OCI-LY1 (cell line): ENCODE results near the gene SMYD3.

Experiments
- H2AFZ ChIP-seq: fragments of 200-600 bp; sonication (generic), shearing (Covaris generic); 2 replicates; pipeline ENCODE4 v1.6.0; 2014; ENCODE audit warnings: antibody characterized with exemption, mild to moderate bottlenecking, low read length
- H3F3A ChIP-seq: fragments of 200-600 bp; sonication (generic), shearing (Covaris generic); 2 replicates; pipeline ENCODE4 v1.6.0; 2014; ENCODE audit warnings: mild to moderate bottlenecking, antibody characterized with exemption, low read length, moderate library complexity; ENCODE audit not compliant: insufficient read depth
- H3K27ac ChIP-seq: fragments of 200-600 bp; sonication (generic); 2 replicates; pipeline ENCODE4 v1.5.1; 2014; ENCODE audit warnings: low read length, mixed run types, mild to moderate bottlenecking, low read depth; ENCODE audit not compliant: poor library complexity, severe bottlenecking
- H3K27me3 ChIP-seq: fragments of 200-600 bp; sonication (generic); 2 replicates; pipeline ENCODE4 v1.6.0; 2014; ENCODE audit warnings: antibody characterized with exemption, mild to moderate bottlenecking, low read length, moderate library complexity; ENCODE audit not compliant: insufficient read depth
- H3K36me3 ChIP-seq: fragments of 200-600 bp; sonication (generic); 2 replicates; pipeline ENCODE4 v1.6.1; 2014; ENCODE audit warnings: mild to moderate bottlenecking, antibody characterized with exemption, low read length, moderate library complexity, mixed read lengths; ENCODE audit not compliant: insufficient read depth
- H3K4me1 ChIP-seq: fragments of 200-600 bp; sonication (generic); 2 replicates; pipeline ENCODE4 v1.5.1; 2014; ENCODE audit warnings: mild to moderate bottlenecking, low read length, moderate library complexity; ENCODE audit not compliant: insufficient read depth, severe bottlenecking
- H3K4me2 ChIP-seq: fragments of 200-600 bp; sonication (generic), shearing (Covaris generic); 2 replicates; pipeline ENCODE4 v1.6.1; 2014; ENCODE audit warnings: low read length
- H3K4me3 ChIP-seq: fragments of 200-600 bp; sonication (generic); 2 replicates; pipeline ENCODE4 v1.5.1; 2014; ENCODE audit warnings: low read length, low read depth, mild to moderate bottlenecking, mixed read lengths; ENCODE audit not compliant: poor library complexity, severe bottlenecking
- H3K79me2 ChIP-seq: fragments of 200-600 bp; shearing (Covaris generic); 2 replicates; pipeline ENCODE4 v1.6.1; 2016; ENCODE audit warnings: mixed run types, low read length, mixed read lengths; ENCODE audit not compliant: insufficient read depth
- H3K9ac ChIP-seq: fragments of 200-600 bp; sonication (generic), shearing (Covaris generic); 2 replicates; pipeline ENCODE4 v1.6.1; 2014; ENCODE audit warnings: mild to moderate bottlenecking, low read length, mixed read lengths
- H3K9me2 ChIP-seq: fragments of 200-600 bp; sonication (generic), shearing (Covaris generic); 2 replicates; pipeline ENCODE4 v1.6.1; 2014; ENCODE audit warnings: low read depth, mild to moderate bottlenecking, low read length, mixed read lengths
- H3K9me3 ChIP-seq: fragments of 200-600 bp; shearing (Covaris generic); 2 replicates; pipeline ENCODE4 v1.6.1; 2014; ENCODE audit warnings: low read length, mixed read lengths
- H4K20me1 ChIP-seq: fragments of 200-600 bp; sonication (generic), shearing (Covaris generic); 2 replicates; pipeline ENCODE4 v1.6.0; 2016; ENCODE audit warnings: mild to moderate bottlenecking, low read length; ENCODE audit not compliant: insufficient read depth
- EZH2 ChIP-seq: fragments of 200-600 bp; sonication (generic), shearing (Covaris generic); IDR thresholded peaks from 2 replicates; pipeline ENCODE4 v1.8.0; 2017; ENCODE audit warnings: borderline replicate concordance, mixed run types, mild to moderate bottlenecking, antibody characterized with exemption, low read length, moderate library complexity, mixed read lengths
- TF ChIP-seq, protein P1 (sequence below): fragments of 200-600 bp; sonication (generic), shearing (Covaris generic); IDR thresholded peaks from 2 replicates; pipeline ENCODE4 v1.5.1; 2017; ENCODE audit warnings: mild to moderate bottlenecking, antibody characterized with exemption, low read length, moderate library complexity, mixed read lengths

The SMYD3 gene

DNA sequence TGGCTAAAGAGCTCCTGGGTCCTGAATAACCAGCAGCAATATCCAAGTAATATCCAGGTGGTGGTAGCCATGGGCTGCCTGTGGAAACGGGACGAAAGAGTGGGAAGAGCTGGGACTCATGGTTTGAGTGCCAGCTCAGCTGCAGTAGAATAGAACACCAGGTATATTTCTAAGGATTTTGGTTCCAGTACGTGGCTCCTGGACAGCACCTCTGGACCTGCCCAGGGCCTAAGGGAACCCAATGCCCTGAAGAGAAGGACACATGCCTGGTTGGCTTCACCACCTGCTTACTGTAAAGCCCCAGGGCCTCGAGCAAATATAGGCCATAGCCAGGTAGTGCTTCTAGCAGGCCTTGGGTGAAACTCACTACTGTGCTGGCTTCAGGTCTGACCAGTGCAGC is 785.6 kb downstream of the SMYD3 start:
- no peaks in the 10 kb centered on the region for H4K20me1 ChIP-seq
- no peak overlapping the region for H3K27ac ChIP-seq
- no peak overlapping the region for H3K4me3 ChIP-seq
- no peaks in the 10 kb centered on the region for H3K9me3 ChIP-seq
- no peaks in the 10 kb centered on the region for H3K4me1 ChIP-seq
- H3K36me3 ChIP-seq = no peaks in the 10 kb centered on the region
- H3K9ac ChIP-seq = no peak overlapping the region
- TF ChIP-seq, protein P1, sequence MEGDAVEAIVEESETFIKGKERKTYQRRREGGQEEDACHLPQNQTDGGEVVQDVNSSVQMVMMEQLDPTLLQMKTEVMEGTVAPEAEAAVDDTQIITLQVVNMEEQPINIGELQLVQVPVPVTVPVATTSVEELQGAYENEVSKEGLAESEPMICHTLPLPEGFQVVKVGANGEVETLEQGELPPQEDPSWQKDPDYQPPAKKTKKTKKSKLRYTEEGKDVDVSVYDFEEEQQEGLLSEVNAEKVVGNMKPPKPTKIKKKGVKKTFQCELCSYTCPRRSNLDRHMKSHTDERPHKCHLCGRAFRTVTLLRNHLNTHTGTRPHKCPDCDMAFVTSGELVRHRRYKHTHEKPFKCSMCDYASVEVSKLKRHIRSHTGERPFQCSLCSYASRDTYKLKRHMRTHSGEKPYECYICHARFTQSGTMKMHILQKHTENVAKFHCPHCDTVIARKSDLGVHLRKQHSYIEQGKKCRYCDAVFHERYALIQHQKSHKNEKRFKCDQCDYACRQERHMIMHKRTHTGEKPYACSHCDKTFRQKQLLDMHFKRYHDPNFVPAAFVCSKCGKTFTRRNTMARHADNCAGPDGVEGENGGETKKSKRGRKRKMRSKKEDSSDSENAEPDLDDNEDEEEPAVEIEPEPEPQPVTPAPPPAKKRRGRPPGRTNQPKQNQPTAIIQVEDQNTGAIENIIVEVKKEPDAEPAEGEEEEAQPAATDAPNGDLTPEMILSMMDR = no peak
- no peak for TF ChIP-seq EZH2
- no peaks in the 10 kb centered on the region for H3K79me2 ChIP-seq
- no peak overlapping the region for H2AFZ ChIP-seq
- H3K9me2 ChIP-seq = no peaks in the 10 kb centered on the region
- H3K27me3 ChIP-seq = no peaks in the 10 kb centered on the region
- H3K4me2 ChIP-seq = no peak overlapping the region
- no peaks in the 10 kb centered on the region for H3F3A ChIP-seq

DNA sequence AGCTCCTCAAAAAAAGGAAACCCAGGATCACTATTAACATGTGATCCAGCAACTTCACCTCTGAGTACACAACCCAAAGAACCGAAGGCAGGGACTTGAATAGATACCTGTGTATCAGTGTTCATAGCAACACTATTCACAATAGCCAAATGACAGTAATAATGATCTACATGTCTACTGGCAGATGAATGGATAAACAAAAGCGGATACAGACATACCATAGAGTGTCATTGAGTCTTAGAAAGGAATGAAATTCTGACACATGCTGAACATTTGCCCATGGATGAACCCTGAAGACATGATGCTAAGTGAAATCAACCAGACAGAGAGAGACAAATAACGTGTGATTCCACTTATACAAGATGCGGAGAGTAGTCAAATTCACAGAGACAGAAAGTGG is 788.1 kb downstream of the SMYD3 start:
- Histone ChIP-seq H3K9me2 (no peaks in the 10 kb centered on the region), H3K27me3 (no peaks in the 10 kb centered on the region), H3K27ac (no peak overlapping the region), H3K9me3 (no peaks in the 10 kb centered on the region), H3K79me2 (no peaks in the 10 kb centered on the region), H3K9ac (no peak overlapping the region), H3K36me3 (no peaks in the 10 kb centered on the region), H3K4me3 (no peak overlapping the region), H3K4me2 (no peak overlapping the region), H3K4me1 (no peaks in the 10 kb centered on the region), H3F3A (no peaks in the 10 kb centered on the region), H4K20me1 (no peaks in the 10 kb centered on the region), H2AFZ (no peak overlapping the region)
- no peak for TF ChIP-seq EZH2
- TF ChIP-seq, protein P1 = no peak

DNA sequence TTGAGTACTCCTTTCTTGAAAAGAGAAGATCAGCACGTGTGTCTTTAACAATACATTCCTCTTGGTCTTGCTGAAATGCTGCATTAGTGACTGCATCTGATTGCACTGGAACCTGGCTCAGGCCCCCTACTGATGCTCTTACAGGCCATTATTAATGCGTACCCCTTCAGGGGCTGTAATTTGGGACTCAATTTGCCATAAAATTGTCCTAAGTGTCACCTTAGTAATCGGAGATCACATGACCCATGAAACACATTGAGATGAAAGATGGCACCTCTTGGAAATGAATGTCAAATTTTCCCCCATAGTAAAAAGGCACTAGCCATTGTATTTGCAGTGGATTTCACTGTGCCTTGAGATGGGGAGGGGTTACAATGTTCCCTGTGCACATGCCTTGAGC is 789.0 kb downstream of the SMYD3 start:
- TF ChIP-seq EZH2 = no peak
- TF ChIP-seq, protein P1 = no peak

More for the DNA sequence above, 789.0 kb downstream of the SMYD3 start:
- H3F3A ChIP-seq = no peaks in the 10 kb centered on the region
- no peaks in the 10 kb centered on the region for H3K9me2 ChIP-seq
- H4K20me1 ChIP-seq = no peaks in the 10 kb centered on the region
- H3K4me3 ChIP-seq = no peak overlapping the region
- no peak overlapping the region for H3K4me2 ChIP-seq
- H2AFZ ChIP-seq = no peak overlapping the region
- no peaks in the 10 kb centered on the region for H3K79me2 ChIP-seq
- no peaks in the 10 kb centered on the region for H3K9me3 ChIP-seq
- no peaks in the 10 kb centered on the region for H3K27me3 ChIP-seq
- no peak overlapping the region for H3K9ac ChIP-seq
- no peaks in the 10 kb centered on the region for H3K36me3 ChIP-seq
- H3K4me1 ChIP-seq = no peaks in the 10 kb centered on the region
- no peak overlapping the region for H3K27ac ChIP-seq
